ENCODE data around the gene PPP1R1B.

The PPP1R1B gene

GRCh38 chr17:39600997-39601597, 25.7 kb upstream of the PPP1R1B start:
- no peak for DNase-seq

GRCh38 chr17:39601758-39602532, 24.8 kb upstream of the PPP1R1B start:
- no peak for DNase-seq

- no peak for DNase-seq
Observed at GRCh38 chr17:39602533-39603303, 24.0 kb upstream of the PPP1R1B start.

- no peak for DNase-seq
Observed at GRCh38 chr17:39603304-39604016, 23.3 kb upstream of the PPP1R1B start.

GRCh38 chr17:39604911-39605491, 21.8 kb upstream of the PPP1R1B start:
- no peak for DNase-seq

- no peak for DNase-seq
Observed at GRCh38 chr17:39605492-39606433, 21.0 kb upstream of the PPP1R1B start.

- DNase-seq, result no peak
Observed at GRCh38 chr17:39606434-39607056, 20.2 kb upstream of the PPP1R1B start.

DNA sequence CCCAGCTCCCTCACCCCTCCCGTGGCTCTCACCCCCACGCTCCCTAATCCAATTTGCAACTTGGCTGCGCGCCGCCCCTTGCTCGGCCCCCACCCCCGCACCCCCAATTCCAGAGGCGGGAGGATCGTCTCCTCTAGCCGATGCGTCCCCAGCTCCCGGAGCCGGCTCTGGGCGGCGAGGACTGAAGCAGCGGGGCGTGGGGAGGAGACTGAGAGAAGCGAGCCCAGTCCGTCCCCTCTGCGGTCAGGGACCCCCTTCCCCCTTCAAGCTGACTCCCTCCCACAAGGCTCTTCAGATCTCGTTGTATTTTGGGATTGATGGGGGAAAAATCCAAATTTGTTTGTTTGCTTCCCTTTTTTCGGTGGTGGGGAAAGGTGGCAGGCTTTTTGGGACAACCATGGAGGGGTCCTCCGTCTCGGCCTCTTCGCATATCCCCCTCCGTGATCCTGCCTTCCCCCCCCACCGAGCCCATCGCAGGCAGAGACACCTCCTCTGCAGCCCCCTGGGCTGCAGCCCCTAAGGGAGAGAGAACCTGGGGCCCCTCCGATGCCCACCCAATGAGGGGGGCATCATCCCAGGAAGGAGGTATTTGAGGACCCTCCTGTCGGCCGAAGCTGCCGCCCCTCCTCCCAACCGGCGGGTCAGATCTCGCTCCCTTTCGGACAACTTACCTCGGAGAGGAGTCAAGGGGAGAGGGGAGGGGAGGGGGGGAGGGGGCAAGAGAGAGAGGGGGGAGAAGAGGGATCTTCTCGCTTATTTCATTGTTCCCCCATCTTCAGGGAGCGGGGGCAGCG, 19.5 kb upstream of the PPP1R1B start:
- no peak for DNase-seq

- no peak for DNase-seq
Observed at GRCh38 chr17:39607851-39608130, 19.0 kb upstream of the PPP1R1B start, which contains the start of gene NEUROD2. Gene NEUROD2 (minus strand): TSS chr17:39607920. CDS start chr17:39606599, 1,321 bp downstream.

GRCh38 chr17:39608142-39608981, 18.4 kb upstream of the PPP1R1B start:
- DNase-seq, result no peak

GRCh38 chr17:39609416-39610025, 17.2 kb upstream of the PPP1R1B start:
- DNase-seq, result no peak

GRCh38 chr17:39611401-39612112, 15.2 kb upstream of the PPP1R1B start:
- no peak for DNase-seq

DNA sequence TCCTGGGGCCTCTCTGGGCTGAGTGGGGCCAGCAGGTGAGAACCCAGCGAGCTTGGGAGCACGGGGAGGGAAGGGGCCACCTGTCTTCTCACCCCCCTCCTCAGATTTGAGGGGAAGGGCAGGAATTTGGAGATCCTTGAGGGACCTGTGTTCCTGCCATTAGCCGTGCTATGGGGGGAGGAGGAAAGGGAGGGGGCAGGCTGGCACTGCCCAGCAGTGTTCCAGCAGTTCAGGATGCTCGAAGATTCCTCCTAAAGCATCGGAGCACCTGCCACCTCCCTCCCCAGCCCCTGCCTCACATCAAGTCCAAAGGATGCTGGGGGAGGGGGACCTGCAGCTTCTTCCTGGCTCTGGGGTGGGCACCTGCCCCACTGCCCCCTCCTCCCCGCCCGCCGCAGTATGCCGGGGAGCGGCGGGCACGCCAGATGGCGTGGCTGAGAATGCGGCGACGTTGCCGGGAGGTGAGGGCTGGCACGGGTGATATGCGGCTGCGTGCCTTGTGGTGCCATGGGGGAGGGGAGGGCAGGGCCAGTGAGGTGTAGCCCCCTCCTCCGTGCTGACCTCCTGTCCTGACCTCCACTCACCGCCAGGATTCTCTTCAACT, 14.4 kb upstream of the PPP1R1B start:
- DNase-seq, result no peak

- no peak for DNase-seq
Observed at GRCh38 chr17:39612935-39613464, 13.8 kb upstream of the PPP1R1B start.

DNA sequence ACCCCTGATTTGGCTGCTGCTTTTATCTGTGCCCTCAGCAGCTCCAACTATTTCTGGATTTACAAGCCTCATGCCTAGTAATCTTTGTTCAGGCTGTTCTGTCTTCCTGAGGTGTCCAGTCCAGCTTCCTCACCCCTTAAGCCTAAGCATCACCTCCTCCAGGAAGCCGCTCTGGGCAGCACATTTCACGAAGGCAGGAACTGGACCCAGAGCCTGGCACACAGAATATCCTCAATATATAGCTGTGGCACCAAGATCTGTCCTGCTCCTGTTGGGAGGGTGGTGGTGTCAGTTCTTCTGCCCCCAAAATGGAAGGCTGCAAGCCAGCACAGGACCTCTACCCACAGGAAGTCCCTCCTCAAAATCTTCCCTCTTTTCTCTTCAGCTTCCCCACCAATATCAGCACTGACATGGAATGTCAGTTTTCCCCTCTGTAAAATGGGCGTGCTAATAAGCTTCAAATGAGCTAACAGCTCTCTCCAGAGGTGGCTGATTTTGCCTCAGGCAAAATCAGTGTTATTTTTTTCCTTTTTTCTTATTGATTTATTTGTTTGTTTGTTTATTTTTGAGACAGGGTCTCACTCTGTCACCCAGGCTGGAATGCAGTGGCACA, 12.1 kb upstream of the PPP1R1B start:
- DNase-seq, result no peak

DNA sequence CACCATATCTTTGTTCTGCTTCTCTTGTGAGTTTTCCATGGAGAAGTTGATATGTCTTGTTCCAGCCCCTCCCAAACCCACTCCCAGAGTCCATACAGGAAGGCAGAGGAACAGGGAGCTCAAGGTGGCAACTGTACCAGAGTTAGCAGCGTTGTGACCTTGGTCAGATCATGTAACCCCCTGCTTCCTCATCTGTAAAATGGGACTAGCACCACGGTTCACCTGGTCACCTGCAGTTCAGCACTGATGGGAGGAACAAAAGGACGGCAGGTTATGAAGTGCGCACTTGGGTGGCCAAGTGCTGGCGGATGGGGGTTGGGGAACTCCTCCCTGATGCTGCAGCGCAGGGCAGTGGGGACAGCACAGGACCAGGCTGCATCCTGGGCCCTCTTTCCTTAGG, 11.3 kb upstream of the PPP1R1B start:
- DNase-seq, result no peak

DNA sequence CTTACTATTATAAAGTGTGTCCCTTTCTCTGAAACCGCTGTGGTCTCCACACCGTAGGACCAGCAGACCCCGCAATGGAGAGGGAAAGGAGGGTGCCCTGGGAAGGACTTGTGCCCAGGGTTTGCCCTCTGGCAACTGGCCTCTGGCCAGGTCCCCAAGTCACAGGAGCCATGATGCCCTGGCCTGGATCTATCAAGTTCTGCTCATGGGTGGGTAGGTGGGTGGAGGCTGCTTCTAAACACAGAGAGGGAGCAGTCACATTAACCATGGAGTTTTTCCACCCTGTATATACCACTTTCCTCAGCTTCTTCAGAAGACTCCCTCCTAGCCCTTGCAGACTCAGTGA, 9.7 kb upstream of the PPP1R1B start:
- no peak for DNase-seq

All from fibroblast of skin of abdomen (primary cell).